A673 (cell line): Measurements from ENCODE around the gene RBBP8. TPM values are rescaled to one million over a fixed set of nuclear protein-coding genes. Genes with fewer than 3 reads are reported as not detected.
A peak's percentile ranks its signal among the peaks of the same experiment; 100 is the strongest.

Experiments
- BruUV-seq: library from RNA; stranded (reverse); fragments of 400-500 nt; replicated peaks from 2 replicates; lab custom pipeline; 2021; lab: Mats Ljungman, UMichigan
- CTCF ChIA-PET: fragments of 300-600 bp; sonication (Branson Sonifier 250); formaldehyde crosslinking; loops from one replicate; lab custom pipeline; 2022; ENCODE audit warnings: antibody characterized with exemption; lab: Charles Lee
- POLR2A ChIA-PET: fragments of 300-600 bp; sonication (Branson Sonifier 250); formaldehyde crosslinking; loops from one replicate; lab custom pipeline; 2022; ENCODE audit warnings: antibody characterized with exemption; ENCODE audit not compliant: low non-redundant PET; lab: Charles Lee
- DNase-seq: peaks from one replicate; pipeline ENCODE4 v3.0.0-alpha.2; 2015; ENCODE audit warnings: low spot score
- H3K27ac ChIP-seq: fragments of 200-600 bp; sonication (generic); 2 replicates; pipeline ENCODE4 v1.5.1; 2016; ENCODE audit warnings: mixed run types, low read depth, mild to moderate bottlenecking, mixed read lengths, antibody characterized with exemption, low read length; ENCODE audit not compliant: poor library complexity, severe bottlenecking
- H3K27me3 ChIP-seq: fragments of 200-600 bp; sonication (generic); replicated peaks from 2 replicates; pipeline ENCODE4 v1.6.1; 2017; ENCODE audit warnings: mixed run types, low read depth, mild to moderate bottlenecking, mixed read lengths, antibody characterized with exemption, low read length; ENCODE audit not compliant: insufficient read depth, poor library complexity
- H3K36me3 ChIP-seq: fragments of 200-600 bp; sonication (generic); 2 replicates; pipeline ENCODE4 v1.6.1; 2016; ENCODE audit warnings: mixed run types, mild to moderate bottlenecking, mixed read lengths, antibody characterized with exemption, low read length; ENCODE audit not compliant: insufficient read depth, poor library complexity, severe bottlenecking
- H3K4me1 ChIP-seq: fragments of 200-600 bp; sonication (generic); 2 replicates; pipeline ENCODE4 v1.6.1; 2017; ENCODE audit warnings: mixed run types, mild to moderate bottlenecking, mixed read lengths, antibody characterized with exemption, low read length; ENCODE audit not compliant: insufficient read depth, poor library complexity, severe bottlenecking
- H3K4me3 ChIP-seq: fragments of 200-600 bp; sonication (generic); 2 replicates; pipeline ENCODE4 v1.5.1; 2016; ENCODE audit warnings: low read depth, mixed run types, mild to moderate bottlenecking, mixed read lengths, low read length; ENCODE audit not compliant: poor library complexity, severe bottlenecking
- H3K9me3 ChIP-seq: fragments of 200-600 bp; sonication (generic); 2 replicates; pipeline ENCODE4 v1.6.1; 2016; ENCODE audit warnings: mixed run types, low read depth, mild to moderate bottlenecking, mixed read lengths, antibody characterized with exemption, low read length; ENCODE audit not compliant: poor library complexity, severe bottlenecking
- CTCF ChIP-seq: fragments of 300-800, 200-600 bp; sonication (generic); conservative IDR thresholded peaks from 2 replicates; pipeline ENCODE4 v1.5.1; 2017; ENCODE audit warnings: low read depth, mild to moderate bottlenecking, antibody characterized with exemption, low read length, moderate library complexity, mixed read lengths
- EZH2 ChIP-seq: fragments of 200-600 bp; sonication (generic); IDR thresholded peaks from 2 replicates; pipeline ENCODE4 v1.6.1; 2017; ENCODE audit warnings: borderline replicate concordance, low read depth, mild to moderate bottlenecking, mixed read lengths, antibody characterized with exemption, low read length; ENCODE audit not compliant: poor library complexity, severe bottlenecking
- intact Hi-C: fragments of 100-400 bp; cut with micrococcal nuclease; formaldehyde crosslinking; loops from one replicate; pipeline ENCODE4 v1.10.0; 2022; ENCODE audit not compliant: unreplicated experiment
- total RNA-seq: library from RNA; stranded (reverse); gene quantifications from 2 replicates; pipeline ENCODE4 v1.2.3, GENCODE V29; 2021

Gene RBBP8
- total RNA-seq, 1 experiment from 2014 or later = 88.2 TPM

- CTCF ChIA-PET = no interaction called here
- Histone ChIP-seq H3K9me3 (no peaks in the 10 kb centered on the region), H3K4me1 (no peaks in the 10 kb centered on the region), H3K27me3 (no peaks in the 10 kb centered on the region), H3K27ac (no peak overlapping the region), H3K4me3 (no peak overlapping the region), H3K36me3 (no peaks in the 10 kb centered on the region)
- POLR2A ChIA-PET = no interaction called here
- BruUV-seq = no TSS peak
- no peak for DNase-seq
- intact Hi-C loops = loop anchor here (1.0 kb wide), 1 partner anchor 15 kb away; no protein-coding TSS in a partner anchor
- no peak for TF ChIP-seq EZH2
- no peak for TF ChIP-seq CTCF
Observed at GRCh38 chr18:23066504-23067039, 133.4 kb downstream of the RBBP8 start.

GRCh38 chr18:23067236-23067635 is 134.1 kb downstream of the RBBP8 start:
- no peaks in the 10 kb centered on the region for H3K36me3 ChIP-seq
- no peaks in the 10 kb centered on the region for H3K9me3 ChIP-seq
- DNase-seq = peak; percentile 24
- H3K4me3 ChIP-seq = no peak overlapping the region
- CTCF ChIA-PET = interaction anchor here (0.7 kb wide), 1 partner anchor 311 kb away, joined by 6 read pairs; no protein-coding TSS in a partner anchor
- H3K27me3 ChIP-seq = no peaks in the 10 kb centered on the region
- no peaks in the 10 kb centered on the region for H3K4me1 ChIP-seq
- intact Hi-C loops = no loop called here
- POLR2A ChIA-PET = no interaction called here
- no TSS peak for BruUV-seq
- no peak overlapping the region for H3K27ac ChIP-seq
- TF ChIP-seq EZH2 (no peak), CTCF (no peak)

- CTCF ChIA-PET = interaction anchor here (0.7 kb wide), 1 partner anchor 310 kb away, joined by 6 read pairs; no protein-coding TSS in a partner anchor
- no TSS peak for BruUV-seq
Observed at GRCh38 chr18:23068011-23068410, 134.9 kb downstream of the RBBP8 start.

More at GRCh38 chr18:23068011-23068410, 134.9 kb downstream of the RBBP8 start:
- intact Hi-C loops = no loop called here
- no peaks in the 10 kb centered on the region for H3K4me1 ChIP-seq
- no peaks in the 10 kb centered on the region for H3K27me3 ChIP-seq
- no peaks in the 10 kb centered on the region for H3K36me3 ChIP-seq
- no peaks in the 10 kb centered on the region for H3K9me3 ChIP-seq
- POLR2A ChIA-PET = no interaction called here
- H3K27ac ChIP-seq = no peak overlapping the region
- DNase-seq = no peak
- H3K4me3 ChIP-seq = no peak overlapping the region
- TF ChIP-seq CTCF = no peak
- no peak for TF ChIP-seq EZH2
